OCI-LY7 (cell line): Measurements from ENCODE around the gene ARHGEF1. TPM values are rescaled to one million over a fixed set of nuclear protein-coding genes. Genes with fewer than 3 reads are reported as not detected.

Experiments
- BruUV-seq: library from RNA; stranded (reverse); fragments of 400-500 nt; replicated peaks from 2 replicates; lab custom pipeline; 2021; lab: Mats Ljungman, UMichigan
- CTCF ChIA-PET: fragments of 300-600 bp; sonication (Branson Sonifier 250); formaldehyde crosslinking; loops from one replicate; lab custom pipeline; 2022; ENCODE audit warnings: antibody characterized with exemption; ENCODE audit not compliant: unreplicated experiment; lab: Charles Lee
- POLR2A ChIA-PET: fragments of 300-600 bp; sonication (Branson Sonifier 250); formaldehyde crosslinking; loops from one replicate; lab custom pipeline; 2022; ENCODE audit warnings: antibody characterized with exemption; lab: Charles Lee
- DNase-seq: peaks from one replicate; pipeline ENCODE4 v3.0.0-alpha.2; 2015; ENCODE audit warnings: low spot score
- H2AFZ ChIP-seq: fragments of 200-600 bp; sonication (generic), shearing (Covaris generic); 2 replicates; pipeline ENCODE4 v1.6.1; 2014; ENCODE audit warnings: mild to moderate bottlenecking, antibody characterized with exemption, low read length, moderate library complexity
- H3K27ac ChIP-seq: fragments of 200-600 bp; sonication (generic); 2 replicates; pipeline ENCODE4 v1.5.1; 2014; ENCODE audit warnings: mixed run types, low read depth, mild to moderate bottlenecking, moderate library complexity, low read length, inconsistent platforms; ENCODE audit not compliant: poor library complexity, severe bottlenecking
- H3K36me3 ChIP-seq: fragments of 200-600 bp; sonication (generic); 2 replicates; pipeline ENCODE4 v1.6.1; 2014; ENCODE audit warnings: mild to moderate bottlenecking, antibody characterized with exemption, low read length, moderate library complexity, mixed read lengths; ENCODE audit not compliant: insufficient read depth
- H3K4me1 ChIP-seq: fragments of 200-600 bp; sonication (generic); 2 replicates; pipeline ENCODE4 v1.5.1; 2014; ENCODE audit warnings: mild to moderate bottlenecking, low read length; ENCODE audit not compliant: insufficient read depth, poor library complexity, severe bottlenecking
- H3K4me2 ChIP-seq: fragments of 200-600 bp; sonication (generic); 2 replicates; pipeline ENCODE4 v1.6.1; 2014; ENCODE audit warnings: mild to moderate bottlenecking, low read length
- H3K4me3 ChIP-seq: fragments of 200-600 bp; sonication (generic); 2 replicates; pipeline ENCODE4 v1.5.1; 2014; ENCODE audit warnings: mild to moderate bottlenecking, low read depth, low read length; ENCODE audit not compliant: poor library complexity, severe bottlenecking
- H3K79me2 ChIP-seq: fragments of 200-600 bp; sonication (generic); 2 replicates; pipeline ENCODE4 v1.6.1; 2016; ENCODE audit warnings: low read depth, mild to moderate bottlenecking, low read length, moderate library complexity, mixed read lengths; ENCODE audit not compliant: insufficient read depth
- H3K9me2 ChIP-seq: fragments of 200-600 bp; sonication (generic); 2 replicates; pipeline ENCODE4 v1.6.1; 2016; ENCODE audit warnings: mild to moderate bottlenecking, low read length, mixed read lengths; ENCODE audit not compliant: insufficient read depth
- H3K9me3 ChIP-seq: fragments of 200-600 bp; sonication (generic); 2 replicates; pipeline ENCODE4 v1.6.1; 2014; ENCODE audit warnings: mild to moderate bottlenecking, mixed run types, low read length, mixed read lengths
- H4K20me1 ChIP-seq: fragments of 200-600 bp; sonication (generic); 2 replicates; pipeline ENCODE4 v1.6.1; 2014; ENCODE audit warnings: mild to moderate bottlenecking, antibody characterized with exemption, low read length, moderate library complexity, mixed read lengths; ENCODE audit not compliant: insufficient read depth
- CTCF ChIP-seq: fragments of 200-600 bp; sonication (generic); conservative IDR thresholded peaks from 2 replicates; pipeline ENCODE4 v1.5.1; 2014; ENCODE audit warnings: mild to moderate bottlenecking, antibody characterized with exemption, low read length, moderate library complexity, mixed read lengths
- EZH2phosphoT487 ChIP-seq: fragments of 200-600 bp; sonication (generic); IDR thresholded peaks from 2 replicates; pipeline ENCODE4 v1.6.1; 2018; ENCODE audit warnings: low read depth, borderline replicate concordance, mild to moderate bottlenecking, mixed run types, antibody characterized with exemption, low read length, moderate library complexity, mixed read lengths
- intact Hi-C: fragments of 100-400 bp; cut with micrococcal nuclease; formaldehyde crosslinking; loops from one replicate; pipeline ENCODE4 v1.10.0; 2022; ENCODE audit not compliant: unreplicated experiment
- total RNA-seq, 2 experiments: library from RNA; depleted of rRNA in 1 of 2; stranded (reverse); fragments of >200 nt in 1 of 2; shearing (Covaris generic) in 1 of 2; gene quantifications; 2 replicates each; pipeline ENCODE4 v1.2.3, GENCODE V29; 2014 to 2022

ARHGEF1 gene
- total RNA-seq, 2 experiments from 2014 or later = 96.9 to 297 TPM

DNA sequence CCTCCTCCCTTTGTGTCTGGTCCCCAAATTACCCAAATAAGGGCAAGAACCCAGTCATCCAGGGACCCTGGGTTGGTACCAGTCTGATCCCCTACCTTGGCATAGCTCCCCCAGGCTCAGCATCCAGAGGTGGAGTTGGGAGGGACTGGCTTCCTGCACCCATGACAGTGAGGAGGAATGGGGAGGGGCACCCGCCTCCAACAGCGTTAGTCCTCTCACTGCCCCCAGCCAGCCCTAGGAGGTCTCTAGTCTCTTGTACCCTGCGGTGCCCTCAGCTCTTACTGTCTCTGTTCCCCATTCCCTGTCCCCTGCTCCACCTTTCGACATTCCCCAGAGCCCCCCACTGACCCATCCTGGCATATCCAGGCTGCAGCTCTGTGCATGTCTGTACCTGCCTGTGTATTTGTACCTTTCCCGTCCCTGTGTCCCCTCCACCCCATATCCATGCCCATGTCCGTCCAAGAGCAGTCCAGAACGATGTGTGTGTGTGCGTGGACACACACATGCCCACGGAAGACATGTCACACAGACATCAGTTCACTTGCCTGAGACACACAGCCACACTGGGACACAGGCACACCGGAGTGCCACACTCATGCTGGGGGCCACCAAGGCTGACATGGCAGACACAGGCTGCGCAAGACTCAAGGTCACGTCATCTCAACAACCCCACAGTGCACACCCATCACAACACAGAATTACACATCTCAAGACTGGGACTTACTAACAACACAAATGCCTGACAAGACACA is 27.4 kb downstream of the ARHGEF1 start:
- peaks cover 21% of the 10 kb centered on the region for H3K36me3 ChIP-seq
- H3K4me3 ChIP-seq = no peak overlapping the region
- H3K27ac ChIP-seq = no peak overlapping the region
- no peaks in the 10 kb centered on the region for H3K79me2 ChIP-seq
- no peak overlapping the region for H2AFZ ChIP-seq
- peaks cover 13% of the 10 kb centered on the region for H3K4me1 ChIP-seq
- no peak for DNase-seq
- H3K9me2 ChIP-seq = no peaks in the 10 kb centered on the region
- TF ChIP-seq EZH2phosphoT487 (no peak), CTCF (no peak)
- BruUV-seq = TSS peak; percentile 47
- CTCF ChIA-PET = no interaction called here
- no peak overlapping the region for H3K4me2 ChIP-seq
- POLR2A ChIA-PET = no interaction called here
- H3K9me3 ChIP-seq = no peaks in the 10 kb centered on the region
- intact Hi-C loops = no loop called here
- H4K20me1 ChIP-seq = no peaks in the 10 kb centered on the region

GRCh38 chr19:41910992-41911888 is 28.3 kb downstream of the ARHGEF1 start:
- Histone ChIP-seq H3K27ac (no peak overlapping the region), H3K36me3 (peaks cover 13% of the 10 kb centered on the region; the same call in 1 of the 2 replicates), H3K9me3 (no peaks in the 10 kb centered on the region), H3K4me1 (peaks cover 13% of the 10 kb centered on the region), H3K4me3 (no peak overlapping the region), H3K9me2 (no peaks in the 10 kb centered on the region), H4K20me1 (no peaks in the 10 kb centered on the region), H3K79me2 (no peaks in the 10 kb centered on the region), H3K4me2 (0 out of 2 replicates have a peak overlapping the region, but pooled peaks have one; percentile 5), H2AFZ (no peak overlapping the region)
- ChIA-PET POLR2A (no interaction called here), CTCF (no interaction called here)
- no peak for TF ChIP-seq EZH2phosphoT487
- no peak for TF ChIP-seq CTCF
- BruUV-seq = no TSS peak
- intact Hi-C loops = no loop called here
- no peak for DNase-seq
